ENCODE results near the gene DDX43. TPM values are rescaled to one million over a fixed set of nuclear protein-coding genes. Genes with fewer than 3 reads are reported as not detected.
"Not testable (repeated sequence)": the region's sequence is repeated elsewhere in the genome, so short reads cannot be mapped to it uniquely, and the experiment has no call there.

Gene DDX43
- not detected in 2 replicates for total RNA-seq (2014; rRNA removed; shearing (Covaris generic))
- not detected in 2 replicates for polyA plus RNA-seq (2014; cell fraction: nucleus; rRNA removed)

DNA sequence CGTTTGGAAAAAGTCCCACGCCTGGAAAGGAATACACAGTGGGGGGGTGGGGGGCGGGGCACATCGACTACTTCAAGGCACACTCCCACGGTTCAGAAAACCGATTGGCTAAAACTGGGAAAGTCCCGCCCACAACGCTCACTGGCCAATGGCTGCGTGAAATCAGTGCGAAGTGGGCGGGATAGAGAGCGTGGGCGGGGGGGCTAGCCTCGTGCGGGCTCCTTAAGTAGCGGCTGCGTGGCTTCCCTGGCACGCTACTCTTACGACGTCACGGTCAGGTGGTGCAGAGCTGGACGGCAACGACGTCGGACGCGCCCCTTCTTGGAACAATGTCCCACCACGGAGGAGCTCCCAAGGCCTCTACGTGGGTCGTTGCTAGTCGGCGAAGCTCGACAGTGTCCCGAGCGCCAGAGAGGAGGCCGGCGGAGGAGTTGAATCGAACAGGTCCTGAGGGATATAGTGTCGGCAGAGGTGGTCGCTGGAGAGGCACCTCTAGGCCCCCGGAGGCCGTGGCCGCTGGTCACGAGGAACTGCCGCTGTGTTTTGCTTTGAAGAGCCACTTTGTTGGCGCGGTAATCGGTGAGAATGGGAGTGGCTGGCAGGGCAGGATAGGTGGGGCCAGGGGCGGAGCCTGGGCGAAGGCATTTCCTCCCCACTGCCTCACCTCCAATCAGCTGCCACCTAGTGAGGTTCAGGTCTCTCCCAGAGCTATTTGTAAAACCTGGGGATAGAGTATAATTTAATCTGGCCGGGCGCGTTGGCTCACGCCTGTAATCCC lies at the start of gene DDX43:
Gene DDX43, plus strand, starts transcription at position 252 of the 778 bp plus-strand sequence. Its CDS starts 78 bp downstream, at position 330.
- no peak for DNase-seq (ENCODE audit: extremely low read depth, low read depth)

DNA sequence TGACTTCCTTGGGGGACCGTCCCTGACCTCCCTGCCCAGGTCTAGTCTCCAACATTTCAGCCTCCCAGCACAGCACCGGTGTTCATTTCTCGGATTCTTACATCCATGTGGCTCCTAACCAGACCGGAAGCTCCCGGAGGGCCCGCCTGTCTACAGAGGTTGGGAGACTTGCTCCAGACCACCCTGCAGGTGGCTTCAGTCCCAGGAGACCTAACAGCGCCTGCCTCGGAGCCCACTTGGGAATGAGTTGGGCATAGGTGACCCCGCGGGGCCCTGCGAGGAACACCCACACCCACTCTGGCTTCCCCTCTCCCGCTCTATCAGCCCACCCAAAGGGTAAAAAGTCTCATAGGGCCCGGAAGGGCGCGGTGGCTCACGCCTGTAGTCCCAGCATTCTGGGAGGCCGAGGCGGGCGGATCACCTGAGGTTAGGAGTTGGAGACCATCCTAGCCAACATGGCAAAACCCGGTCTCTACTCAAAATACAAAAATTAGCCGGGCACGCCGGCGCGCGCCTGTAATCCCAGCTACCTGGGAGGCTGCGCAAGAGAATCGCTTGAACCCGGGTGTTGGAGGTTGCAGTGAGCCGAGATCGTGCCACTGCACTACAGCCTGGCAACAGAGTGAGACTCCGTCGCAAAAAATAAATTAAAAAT lies 46.0 kb upstream of the DDX43 start:
- no peak for DNase-seq (ENCODE audit: extremely low read depth, low read depth)

DNA sequence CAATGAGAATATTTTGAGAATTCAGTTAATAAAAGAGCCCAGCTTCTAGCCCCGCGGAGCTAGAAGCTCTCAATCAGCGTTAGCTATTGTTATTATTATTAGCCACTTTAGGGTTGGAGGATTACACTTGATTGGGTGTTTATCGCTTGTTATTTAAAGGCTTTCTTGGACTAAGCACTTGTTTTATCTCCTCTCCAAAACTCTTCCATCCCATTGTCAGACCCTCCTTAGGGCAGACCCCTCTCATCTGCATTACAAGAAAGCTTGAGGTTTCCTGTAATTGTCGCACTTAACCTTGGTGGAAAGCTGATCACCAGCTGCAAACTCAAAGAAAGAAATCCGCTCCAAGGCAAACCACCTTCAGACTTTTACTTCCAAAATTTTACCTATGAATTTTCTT lies 45.3 kb upstream of the DDX43 start:
- DNase-seq (ENCODE audit: extremely low read depth, low read depth) = no peak

DNA sequence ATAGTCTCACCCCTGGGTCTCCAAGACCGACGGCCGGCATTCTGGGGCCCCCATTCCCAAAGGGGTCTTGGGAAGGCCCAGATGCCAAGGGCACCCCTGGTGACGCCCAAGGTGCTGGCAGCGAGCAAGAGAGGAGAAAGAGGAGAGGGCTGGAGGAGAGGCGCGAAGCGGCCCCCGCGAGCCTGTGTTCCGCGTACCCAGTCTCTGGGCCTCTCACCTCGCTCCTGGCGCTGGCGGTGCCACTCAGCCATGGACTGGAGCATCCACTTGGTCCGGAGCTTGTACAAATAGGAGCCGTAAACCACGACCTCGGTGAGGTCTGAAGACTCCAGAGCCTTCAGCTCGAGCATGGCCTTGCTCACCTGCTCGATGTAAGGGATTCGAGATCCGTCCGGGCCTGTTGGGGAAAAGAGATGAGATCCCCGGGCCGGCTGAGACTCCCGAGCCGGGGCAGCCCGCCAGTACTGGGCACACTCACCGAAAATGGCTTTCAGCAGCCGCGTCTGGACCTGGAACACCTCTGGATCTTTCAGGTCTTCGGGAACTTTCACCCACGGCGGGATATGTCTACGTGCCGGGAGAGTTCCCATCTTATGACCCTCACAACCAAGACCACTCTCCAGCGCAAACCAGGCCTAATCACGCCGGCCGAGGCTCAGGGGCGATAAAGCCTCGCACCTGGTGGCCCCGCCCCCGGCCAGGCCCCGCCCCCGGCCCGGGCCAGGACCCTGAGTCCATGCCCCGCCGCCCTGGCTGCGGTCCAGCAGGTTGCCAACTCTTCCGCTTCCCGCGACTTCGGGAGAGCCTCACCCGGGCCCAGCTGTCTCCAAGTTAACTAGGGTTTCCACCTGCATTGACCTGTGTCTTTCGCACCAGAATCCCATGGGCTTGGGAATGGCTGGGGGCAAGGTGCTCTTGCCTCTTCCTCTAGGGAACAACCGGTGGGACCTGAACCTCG lies 40.7 kb upstream of the DDX43 start, which contains the start of gene DPPA5:
Gene DPPA5, minus strand, starts transcription at position 641 of the 958 bp plus-strand sequence. Its CDS starts 51 bp downstream, at position 590.
- DNase-seq (ENCODE audit: extremely low read depth, low read depth) = no peak

DNA sequence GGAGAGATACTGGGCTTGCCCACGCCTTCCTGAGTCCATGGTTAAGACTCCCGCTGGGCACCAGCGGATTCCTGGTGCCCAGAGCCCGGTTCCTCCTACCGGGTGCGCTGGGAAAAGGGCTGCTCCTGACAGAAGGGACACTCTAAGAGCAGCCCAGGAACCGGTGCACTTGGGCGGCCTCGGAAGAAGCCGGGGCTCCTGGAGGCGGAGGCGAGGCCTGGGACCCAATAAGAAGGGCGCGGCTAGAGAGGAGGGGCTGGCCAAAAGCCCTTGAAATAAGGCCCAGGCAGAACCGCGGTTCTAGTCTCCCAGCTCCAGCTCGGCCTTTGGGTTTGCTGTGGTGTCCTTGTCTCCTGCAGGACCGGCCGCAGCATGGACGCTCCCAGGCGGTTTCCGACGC lies 32.3 kb upstream of the DDX43 start, which contains the start of gene KHDC3L:
Gene KHDC3L, plus strand, starts transcription at position 301 of the 400 bp plus-strand sequence. Its CDS starts 72 bp downstream, at position 373.
- no peak for DNase-seq (ENCODE audit: extremely low read depth, low read depth)

DNA sequence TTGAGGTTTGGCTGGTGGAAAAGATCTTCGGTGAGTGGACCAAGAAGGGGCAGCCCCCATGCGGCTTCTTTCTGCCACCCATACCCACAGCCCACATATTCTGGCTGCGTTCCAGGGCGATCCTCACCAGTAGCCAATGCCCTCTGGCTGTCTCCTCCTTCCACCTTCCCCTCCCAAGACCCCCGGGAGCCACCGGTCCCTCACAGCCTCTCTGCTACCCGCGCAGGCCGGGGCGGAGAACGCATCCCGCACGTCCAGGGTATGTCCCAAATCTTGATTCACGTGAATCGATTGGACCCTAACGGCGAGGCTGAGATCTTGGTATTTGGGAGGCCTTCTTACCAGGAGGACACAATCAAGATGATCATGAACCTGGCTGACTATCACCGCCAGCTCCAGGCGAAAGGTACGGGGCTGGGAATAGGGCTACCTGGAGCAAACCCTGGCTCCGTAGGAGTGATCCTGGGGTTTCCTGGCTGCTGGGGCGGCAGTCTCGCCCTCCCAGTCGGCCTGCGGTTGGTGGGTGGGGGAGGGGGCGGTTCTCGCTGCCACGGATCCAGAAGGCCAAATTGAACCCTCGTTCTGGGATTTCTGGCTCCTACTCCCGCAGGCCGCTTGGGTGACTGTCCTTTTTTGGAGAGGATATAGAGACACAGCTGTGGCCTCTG lies 31.6 kb upstream of the DDX43 start:
- DNase-seq (ENCODE audit: extremely low read depth, low read depth) = no peak

DNA sequence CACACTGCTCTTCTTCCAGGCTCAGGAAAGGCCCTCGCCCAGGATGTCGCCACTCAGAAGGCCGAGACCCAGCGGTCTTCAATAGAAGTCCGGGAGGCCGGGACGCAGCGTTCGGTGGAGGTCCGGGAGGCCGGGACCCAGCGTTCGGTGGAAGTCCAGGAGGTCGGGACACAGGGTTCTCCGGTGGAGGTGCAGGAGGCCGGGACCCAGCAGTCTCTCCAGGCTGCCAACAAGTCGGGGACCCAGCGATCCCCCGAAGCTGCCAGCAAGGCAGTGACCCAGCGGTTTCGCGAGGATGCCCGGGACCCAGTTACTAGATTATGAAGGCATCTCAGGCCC lies 31.1 kb upstream of the DDX43 start:
- DNase-seq (ENCODE audit: extremely low read depth, low read depth) = no peak

DNA sequence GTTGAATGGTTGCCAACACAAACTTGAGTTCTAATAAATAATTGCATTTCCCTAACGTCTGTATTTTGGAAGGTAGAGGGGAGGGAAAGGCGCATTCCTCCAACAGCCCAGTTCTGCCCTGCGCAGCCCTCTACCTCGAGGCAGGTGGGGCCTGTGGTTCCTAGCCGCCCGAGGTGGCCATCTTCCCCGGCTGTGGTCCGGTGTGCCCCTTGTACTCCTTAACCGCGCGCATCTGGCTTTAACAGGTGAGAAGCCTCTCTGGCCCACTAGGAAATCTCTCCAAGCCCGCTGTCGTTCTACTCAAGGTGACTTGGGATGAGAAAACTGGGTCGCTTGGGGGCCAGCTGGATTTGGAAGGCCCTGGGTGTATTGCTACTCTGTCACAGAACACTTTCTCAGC lies 30.5 kb upstream of the DDX43 start:
- DNase-seq (ENCODE audit: extremely low read depth, low read depth) = no peak

DNA sequence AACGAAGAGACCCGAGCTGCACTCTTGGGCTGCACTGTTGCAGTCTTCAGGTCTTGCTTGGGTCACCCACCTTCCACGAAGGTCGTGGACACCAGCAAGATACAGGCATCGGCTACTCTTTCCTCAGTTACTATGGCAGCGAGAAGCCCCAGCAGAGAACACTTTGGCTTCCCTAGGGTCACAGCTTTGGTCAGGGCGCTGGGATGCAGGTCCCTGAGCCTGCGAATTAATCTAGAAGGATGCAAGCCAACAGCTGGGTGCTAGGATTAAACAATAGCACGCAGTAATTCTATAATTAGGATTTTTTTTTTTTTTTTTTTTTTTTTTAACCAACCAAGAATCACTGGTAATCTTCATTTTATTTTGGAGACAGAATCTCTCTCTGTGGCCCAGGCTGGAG lies 30.1 kb upstream of the DDX43 start:
- no peak for DNase-seq (ENCODE audit: extremely low read depth, low read depth)

DNA sequence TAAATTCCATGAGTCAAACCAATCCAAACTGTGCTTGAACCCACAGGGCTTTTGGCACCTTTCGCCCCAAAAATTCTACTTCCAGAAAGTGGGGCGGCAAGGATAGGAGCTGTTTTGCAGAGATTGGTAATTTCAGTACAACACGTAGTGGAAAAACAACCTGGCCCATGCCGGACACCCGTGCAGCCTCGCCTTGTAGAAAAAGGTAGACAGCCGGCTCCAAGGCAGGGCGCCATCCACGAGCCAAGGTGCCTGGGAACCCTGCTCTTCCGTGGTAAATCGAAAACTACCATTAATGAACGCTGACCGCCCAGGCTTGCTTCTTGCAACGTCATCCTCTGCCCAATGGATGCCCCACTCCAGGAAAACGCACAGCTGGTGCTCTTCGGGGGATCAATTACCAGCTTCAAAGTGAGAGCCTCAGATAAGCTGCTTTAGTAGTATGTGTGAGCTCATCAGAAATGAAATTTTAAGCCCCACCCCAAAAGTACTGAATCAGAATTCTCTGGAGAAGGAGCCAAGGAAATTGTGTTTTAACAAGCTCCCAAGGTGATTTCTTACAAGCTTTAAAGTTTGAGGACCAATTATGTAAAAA lies 26.8 kb upstream of the DDX43 start:
- DNase-seq (ENCODE audit: extremely low read depth, low read depth) = no peak

DNA sequence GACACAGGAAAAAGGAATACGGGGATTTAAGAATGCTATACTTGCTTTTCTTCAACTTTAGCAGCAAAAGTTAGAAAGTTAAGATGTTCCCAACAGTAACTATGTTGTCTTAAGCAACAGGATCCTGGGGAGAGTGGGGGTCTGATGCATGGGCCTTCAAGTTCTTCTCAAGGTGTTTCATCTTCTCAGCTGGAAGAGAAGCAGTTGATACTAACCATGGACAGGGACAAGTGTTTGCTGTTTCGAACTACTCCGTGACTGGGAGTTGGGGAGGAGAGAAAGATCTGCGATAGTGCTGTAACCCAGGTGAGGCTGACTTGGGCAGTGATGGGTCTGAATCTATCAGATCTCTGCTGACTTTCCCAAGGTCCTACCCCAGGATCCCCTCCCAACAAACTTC lies 26.0 kb upstream of the DDX43 start:
- no peak for DNase-seq (ENCODE audit: extremely low read depth, low read depth)

DNA sequence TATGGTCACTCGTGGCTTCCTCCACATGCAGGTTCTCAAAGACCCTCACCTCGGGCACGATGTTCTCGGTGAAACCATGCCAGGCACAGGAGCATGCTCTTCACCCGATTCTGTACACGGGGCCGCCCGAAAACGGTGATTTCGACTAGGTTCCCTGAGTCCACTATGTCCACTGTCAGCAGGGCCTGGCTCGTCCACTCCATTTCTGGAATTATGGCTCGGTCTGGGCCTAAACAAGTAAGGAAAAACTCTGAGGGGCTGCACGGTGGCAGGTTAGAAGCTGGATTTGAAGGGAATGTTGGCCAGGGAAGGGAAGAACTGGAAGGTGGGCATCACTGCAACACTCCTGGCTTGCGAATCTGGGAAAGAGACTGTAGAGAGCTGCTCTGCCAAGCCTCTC lies 25.5 kb upstream of the DDX43 start:
- no peak for DNase-seq (ENCODE audit: extremely low read depth, low read depth)

DNA sequence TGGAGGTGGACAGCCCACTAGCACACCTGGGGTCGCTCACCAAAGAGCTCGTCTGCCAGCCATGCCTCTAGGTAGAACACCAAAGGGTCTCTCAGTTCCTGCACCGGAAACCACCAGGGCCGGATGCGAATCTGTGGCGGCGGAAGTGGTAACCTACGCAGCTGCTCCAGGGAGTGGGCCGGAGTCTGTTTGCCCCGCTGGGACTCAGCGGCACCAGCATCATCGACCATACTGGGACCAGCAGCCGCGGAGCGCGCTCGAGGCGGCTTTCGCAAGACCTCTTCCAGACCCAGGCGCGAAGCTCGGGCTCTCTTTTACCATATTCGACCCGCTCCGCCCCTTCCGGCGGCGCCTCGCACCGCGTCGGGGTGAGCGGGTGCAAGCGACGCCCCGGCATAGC lies 25.1 kb upstream of the DDX43 start, which contains the start of gene OOEP:
Gene OOEP, minus strand, starts transcription at position 335 of the 400 bp plus-strand sequence. Its CDS starts 105 bp downstream, at position 230.
- no peak for DNase-seq (ENCODE audit: extremely low read depth, low read depth)

DNA sequence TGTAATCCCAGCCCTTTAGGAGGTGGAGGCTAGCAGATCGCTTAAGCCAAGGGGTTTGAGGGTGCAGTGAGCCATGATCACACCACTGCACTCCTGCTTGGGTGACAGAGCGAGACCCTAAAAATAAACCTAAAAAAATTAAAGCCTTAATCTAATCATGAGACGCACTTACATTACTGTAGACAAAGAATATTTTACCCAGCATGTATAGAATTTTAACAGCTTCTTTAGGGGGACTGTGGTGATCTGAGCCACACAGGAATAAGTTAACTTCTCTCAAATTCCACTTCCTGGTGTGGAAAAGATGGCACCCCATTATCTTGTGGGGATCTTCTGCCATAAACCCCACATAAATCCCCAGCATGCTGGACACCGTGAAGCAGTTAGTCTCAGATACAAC lies 22.6 kb upstream of the DDX43 start:
- no peak for DNase-seq (ENCODE audit: extremely low read depth, low read depth)

DNA sequence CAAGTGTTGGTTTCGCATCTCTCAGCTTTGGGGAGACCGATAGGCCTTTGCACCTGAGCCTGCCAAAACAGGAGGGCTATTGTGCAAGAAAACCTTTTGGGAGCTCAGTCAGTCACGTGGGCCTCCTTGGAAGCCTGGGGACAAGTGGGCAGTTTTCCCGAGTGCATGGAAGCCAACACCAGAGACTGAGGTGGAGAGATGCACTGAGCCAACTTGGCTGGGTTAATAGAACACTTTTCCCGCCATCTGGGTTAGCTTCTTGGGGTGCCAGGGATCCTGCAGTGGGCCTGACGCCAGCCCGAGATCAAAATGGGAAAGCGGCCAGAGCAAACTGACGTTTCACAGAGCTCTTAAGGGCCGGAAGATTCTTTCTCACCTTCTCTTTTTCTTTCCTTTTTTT lies 22.1 kb upstream of the DDX43 start:
- no peak for DNase-seq (ENCODE audit: extremely low read depth, low read depth)

DNA sequence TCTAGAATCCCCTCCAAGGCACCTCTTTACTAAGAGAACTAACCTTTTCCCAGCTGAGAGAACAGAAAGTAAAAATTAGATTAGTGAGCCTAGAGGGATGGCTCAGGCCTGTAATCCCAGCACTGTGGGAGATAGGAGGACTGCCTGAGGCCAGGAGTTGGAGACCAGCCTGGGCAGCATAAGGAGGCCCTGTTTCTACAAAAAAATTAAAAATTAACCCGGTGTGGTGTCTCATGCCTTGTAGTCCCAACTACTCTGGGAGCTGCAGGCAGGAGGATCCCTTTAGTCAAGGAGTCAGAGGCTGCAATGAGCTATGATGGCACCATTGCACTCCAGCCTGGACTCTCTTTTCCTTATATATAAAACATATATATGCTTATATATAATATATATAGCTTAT lies 19.4 kb upstream of the DDX43 start:
- DNase-seq (ENCODE audit: extremely low read depth, low read depth) = no peak

DNA sequence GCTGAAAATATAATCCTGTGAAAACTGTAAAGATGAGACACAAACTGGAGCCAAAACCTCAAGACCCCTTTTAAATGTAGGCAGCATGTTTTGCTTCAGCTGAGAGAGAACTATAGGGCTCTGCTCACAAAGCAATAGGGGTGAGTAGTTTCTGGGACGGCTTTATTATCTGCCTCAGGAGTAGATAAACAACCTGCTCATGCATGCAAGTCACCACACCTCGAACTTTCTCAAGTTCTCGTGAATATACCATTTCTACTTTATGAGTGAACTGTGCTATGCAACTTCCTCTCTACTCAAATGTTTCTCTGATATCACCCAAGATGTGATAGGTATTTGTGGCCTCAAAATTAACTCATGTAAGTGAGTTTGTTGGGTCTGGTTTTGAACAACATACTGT lies 17.4 kb upstream of the DDX43 start:
- no peak for DNase-seq (ENCODE audit: extremely low read depth, low read depth)

DNA sequence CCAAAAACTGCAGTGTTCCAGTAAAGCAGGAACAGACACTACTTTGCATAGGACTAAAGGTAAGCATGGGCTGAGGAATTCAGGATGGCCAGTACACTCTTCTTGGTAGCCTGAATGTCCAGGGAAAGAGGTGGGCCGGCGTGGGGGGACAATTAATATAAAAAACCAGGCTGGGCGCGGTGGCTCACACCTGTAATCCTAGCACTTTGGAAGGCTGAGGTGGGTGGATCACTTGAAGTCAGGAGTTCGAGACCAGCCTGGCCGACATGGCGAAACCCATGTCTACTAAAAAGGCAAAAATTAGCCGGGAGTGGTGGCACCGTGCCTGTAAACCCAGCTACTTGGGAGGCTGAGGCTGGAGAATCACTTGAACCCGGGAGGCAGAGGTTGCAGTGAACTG lies 13.1 kb upstream of the DDX43 start:
- not testable (repeated sequence) for DNase-seq (ENCODE audit: extremely low read depth, low read depth)

DNA sequence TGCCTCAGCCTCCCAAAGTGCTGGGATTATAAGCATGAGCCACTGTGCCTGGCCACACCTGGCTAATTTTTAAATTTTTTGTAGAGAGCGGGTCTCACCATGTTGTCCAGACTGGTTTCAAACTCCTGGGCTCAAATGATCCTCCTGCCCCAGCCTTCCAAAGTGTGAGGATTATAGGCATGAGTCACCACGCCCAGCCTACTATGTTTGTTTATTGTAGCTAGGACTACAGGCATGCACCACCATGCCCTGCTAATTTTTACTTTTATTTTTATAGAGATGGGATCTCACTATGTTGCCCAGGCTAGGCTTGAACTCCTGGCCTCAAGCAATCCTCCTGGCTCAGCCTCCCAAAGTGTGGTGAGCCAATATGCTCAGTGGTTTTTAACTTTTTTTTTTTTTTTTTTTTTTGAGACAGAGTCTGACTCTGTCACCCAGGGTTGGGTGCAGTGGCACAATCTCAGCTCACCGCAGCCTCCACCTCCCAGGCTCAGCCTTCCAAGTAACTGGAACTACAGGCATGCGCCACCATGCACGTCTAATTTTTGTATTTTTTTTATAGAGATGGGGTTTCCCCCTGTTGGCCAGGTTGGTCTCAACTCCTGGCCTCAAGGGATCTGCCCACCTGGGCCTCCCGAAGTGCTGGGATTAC lies 12.0 kb upstream of the DDX43 start:
- DNase-seq (ENCODE audit: extremely low read depth, low read depth) = no peak
